ENCODE data around the gene MS4A4E. TPM values are rescaled to one million over a fixed set of nuclear protein-coding genes. Genes with fewer than 3 reads are reported as not detected.

MS4A4E gene
- total and polyA plus RNA-seq, 12 donors: 0.26 to 3.0 (median 0.82) TPM; not detected in 3

DNA sequence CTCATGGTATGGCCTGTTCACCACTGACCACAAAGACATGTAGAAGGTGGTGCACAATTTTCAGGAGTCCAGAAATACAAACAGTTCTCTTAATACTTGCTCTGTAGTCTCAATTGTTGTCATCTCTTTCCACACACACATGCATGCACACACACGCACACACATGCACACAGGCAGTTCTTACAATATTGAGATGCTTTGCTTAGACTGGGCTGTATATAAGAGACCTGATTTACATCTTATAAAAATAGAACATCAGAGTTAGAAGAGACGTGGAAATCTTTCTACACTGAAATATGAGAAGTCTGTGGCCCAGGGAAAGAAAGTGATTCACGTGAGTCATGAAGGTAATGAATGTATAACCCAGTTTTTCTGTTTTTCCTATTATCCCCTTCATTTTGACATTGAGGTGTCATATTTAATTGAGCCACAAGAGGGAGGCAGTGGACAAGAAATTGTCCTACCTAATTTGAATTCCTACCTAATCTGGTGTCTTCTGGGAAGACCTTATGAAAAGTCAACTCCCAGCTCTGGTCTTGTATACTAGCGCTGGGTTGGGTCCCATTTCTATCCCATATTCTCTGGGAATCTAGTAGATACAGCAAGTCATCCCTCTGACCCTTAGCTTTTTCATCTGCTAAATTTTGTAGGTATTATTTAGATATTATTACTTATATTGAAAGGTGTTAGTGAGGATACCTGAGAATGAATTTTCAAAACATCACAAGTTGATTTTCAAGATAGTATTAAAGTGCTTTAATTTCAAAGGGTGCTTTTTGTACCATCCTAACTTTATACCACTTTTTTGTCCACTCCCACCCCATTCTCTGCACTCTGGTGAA lies 22.7 kb upstream of the MS4A4E start:
- peak; percentile 49 to 78 (median 67) for TF ChIP-seq CTCF (IDR thresholded peaks at IDR 0.05)
- ATAC-seq (peak in 1 of 8 donors; percentile 33), DNase-seq (peak in 1 of 2 donors; percentile 11)
- Histone ChIP-seq H3K4me3 (no peak overlapping the region), H3K9me3 (peaks cover 0 to 22% (median 8%) of the 10 kb centered on the region in 11 donors), H3K4me1 (peaks cover 0 to 9% (median 0%) of the 10 kb centered on the region in 9 donors), H3K27me3 (peaks cover 0 to 5% (median 0%) of the 10 kb centered on the region in 7 donors), H3K27ac (no peak overlapping the region), H3K36me3 (no peaks in the 10 kb centered on the region)
- intact Hi-C loops (cut with DNase I): loop anchor here in 1 of 10 donors (10.0 kb wide), 1 partner anchor 441 kb away; no protein-coding TSS in a partner anchor
- 23 to 29% methylated on average over 4 of the region's 4 CpGs for WGBS, 2 donors

DNA sequence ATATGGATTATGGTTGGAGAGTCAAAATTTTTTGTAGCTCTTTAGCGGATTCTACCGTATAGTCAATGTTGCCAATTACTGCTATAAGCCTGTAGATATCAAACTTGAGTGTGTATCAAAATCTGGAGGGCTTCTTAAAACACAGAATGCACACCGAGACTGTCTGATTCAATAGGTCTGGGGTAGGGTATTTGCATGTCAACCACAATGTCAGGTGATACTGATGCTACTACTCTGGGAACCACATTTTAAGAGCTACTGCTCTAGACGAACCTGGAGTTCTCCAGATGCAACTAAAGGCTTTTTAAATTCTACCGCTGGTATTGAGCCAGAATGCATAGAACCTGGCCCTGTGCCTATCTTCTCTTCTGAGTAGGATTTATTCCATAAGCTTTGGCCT lies 21.7 kb upstream of the MS4A4E start:
- DNase-seq: no peak
- peaks cover 0 to 5% (median 0%) of the 10 kb centered on the region in 7 donors for H3K27me3 ChIP-seq
- H3K9me3 ChIP-seq: peaks cover 0 to 13% (median 0%) of the 10 kb centered on the region in 11 donors
- H3K36me3 ChIP-seq: no peaks in the 10 kb centered on the region
- no peak overlapping the region for H3K27ac ChIP-seq
- TF ChIP-seq CTCF (IDR thresholded peaks at IDR 0.05): no peak
- WGBS, 2 donors: 58 to 76% methylated on average over 5 of the region's 5 CpGs
- H3K4me3 ChIP-seq: no peak overlapping the region
- H3K4me1 ChIP-seq: peaks cover 0 to 9% (median 0%) of the 10 kb centered on the region in 9 donors
- intact Hi-C loops (cut with DNase I): loop anchor here in 1 of 10 donors (10.0 kb wide), 1 partner anchor 440 kb away; no protein-coding TSS in a partner anchor
- no peak for ATAC-seq

DNA sequence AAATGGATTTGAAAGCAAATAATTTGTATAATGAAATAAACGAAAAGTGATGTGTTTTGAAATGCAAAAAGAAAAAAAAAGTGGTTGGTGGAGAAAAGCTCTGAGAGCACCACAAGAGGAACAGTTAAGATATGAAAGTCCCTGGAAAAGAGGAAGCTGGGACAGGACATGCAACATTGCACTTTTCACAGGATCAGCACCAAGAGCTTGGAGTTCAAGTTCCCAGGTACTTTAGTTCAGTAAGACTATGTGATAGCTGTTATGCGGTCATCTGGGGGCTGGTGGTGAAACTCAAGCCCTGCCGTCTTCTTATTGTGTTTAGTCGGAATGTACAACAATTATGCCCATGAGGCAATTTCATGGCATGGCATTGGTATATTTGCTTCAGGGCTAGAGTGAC lies 20.5 kb upstream of the MS4A4E start:
- DNase-seq: no peak
- H3K9me3 ChIP-seq: peaks cover 0 to 13% (median 0%) of the 10 kb centered on the region in 11 donors
- H3K27ac ChIP-seq: peak overlapping the region in 1 of 10 donors; percentile 46
- no peaks in the 10 kb centered on the region for H3K36me3 ChIP-seq
- peaks cover 0 to 9% (median 0%) of the 10 kb centered on the region in 9 donors for H3K4me1 ChIP-seq
- H3K4me3 ChIP-seq: no peak overlapping the region
- no peak for TF ChIP-seq CTCF (IDR thresholded peaks at IDR 0.05)
- peaks cover 0 to under 1% (median 0%) of the 10 kb centered on the region in 7 donors for H3K27me3 ChIP-seq
- peak in 2 of 8 donors; percentile 67 to 72 for ATAC-seq
- intact Hi-C loops (cut with DNase I): loop anchor here in 1 of 10 donors (10.0 kb wide), 1 partner anchor 439 kb away; no protein-coding TSS in a partner anchor
- WGBS, 2 donors: 81 to 84% methylated on average over 4 of the region's 4 CpGs

- Histone ChIP-seq H3K4me3 (no peak overlapping the region), H3K9me3 (peaks cover 0 to 13% (median 0%) of the 10 kb centered on the region in 11 donors), H3K36me3 (no peaks in the 10 kb centered on the region), H3K27me3 (no peaks in the 10 kb centered on the region), H3K4me1 (peaks cover 0 to 9% (median 0%) of the 10 kb centered on the region in 9 donors), H3K27ac (no peak overlapping the region)
- intact Hi-C loops (cut with DNase I): loop anchor here in 1 of 10 donors (10.0 kb wide), 1 partner anchor 436 kb away; no protein-coding TSS in a partner anchor
- DNase-seq (no peak), ATAC-seq (no peak)
- TF ChIP-seq CTCF (IDR thresholded peaks at IDR 0.05): no peak
- WGBS, 2 donors: 74 to 83% methylated on average over 4 of the region's 4 CpGs
These were observed 18.1 kb upstream of the MS4A4E start for GRCh38 chr11:60261014-60261413.
